A549 (cell line): ENCODE data around the gene CAMTA1.
"Not testable (repeated sequence)": the region's sequence is repeated elsewhere in the genome, so short reads cannot be mapped to it uniquely, and the experiment has no call there.

ENCODE experiments used
- BHLHE40 ChIP-seq: IDR thresholded peaks from 2 replicates; pipeline ENCODE4 v1.6.1; 2012; ENCODE audit warnings: low read depth, low read length, inconsistent platforms
- CEBPB ChIP-seq, 2 experiments: fragments of >200 bp in 1 of 2; sonication (Bioruptor Twin) in 1 of 2; formaldehyde crosslinking in 1 of 2; IDR thresholded peaks; 2 replicates each; pipeline ENCODE4 v1.6.1; 2012 to 2016
- CTCF ChIP-seq: fragments of >200 bp; sonication (Bioruptor Twin); formaldehyde crosslinking; IDR thresholded peaks from 3 replicates; pipeline ENCODE4 v1.5.1; 2016
- FOSL2 ChIP-seq, 2 experiments: fragments of 450-650 bp in 1 of 2; fragments of >200 bp in 1 of 2; sonication (Bioruptor Twin) in 1 of 2; formaldehyde crosslinking; IDR thresholded peaks; 2 replicates each; pipeline versions ENCODE4 v1.5.0 to v1.6.1; 2016 to 2020; ENCODE audit warnings: mild to moderate bottlenecking in 1 of 2, moderate library complexity in 1 of 2
- MAX ChIP-seq: IDR thresholded peaks from 2 replicates; pipeline ENCODE4 v1.6.1; 2012
- NR3C1 ChIP-seq: fragments of >200 bp; sonication (Bioruptor Twin); formaldehyde crosslinking; IDR thresholded peaks from 3 replicates; pipeline ENCODE4 v1.6.1; 2017
- POLR2A ChIP-seq: IDR thresholded peaks from 2 replicates; pipeline ENCODE4 v1.6.1; 2012; ENCODE audit warnings: mild to moderate bottlenecking, low read length
- RAD21 ChIP-seq, 2 experiments: fragments of >200 bp in 1 of 2; sonication (Bioruptor Twin) in 1 of 2; formaldehyde crosslinking in 1 of 2; IDR thresholded peaks in 1 of 2; conservative IDR thresholded peaks in 1 of 2; 2 replicates in 1 of 2; 3 replicates in 1 of 2; pipeline ENCODE4 v1.6.1; 2012 to 2018; ENCODE audit warnings: inconsistent platforms in 1 of 2
- RCOR1 ChIP-seq: fragments of 150-350 bp; IDR thresholded peaks from 2 replicates; pipeline ENCODE4 v1.6.1; 2014; ENCODE audit warnings: antibody characterized with exemption, low read length, low read depth
- REST ChIP-seq: fragments of 200-600 bp; sonication (generic); IDR thresholded peaks from 2 replicates; pipeline ENCODE4 v1.6.1; 2016; ENCODE audit warnings: antibody characterized with exemption, mild to moderate bottlenecking, moderate library complexity
- SMC3 ChIP-seq: fragments of >200 bp; sonication (Bioruptor Twin); formaldehyde crosslinking; IDR thresholded peaks from 3 replicates; pipeline ENCODE4 v1.6.1; 2018; ENCODE audit warnings: inconsistent platforms
- SREBF2 ChIP-seq: fragments of 450-650 bp; IDR thresholded peaks from 2 replicates; pipeline ENCODE4 v1.6.1; 2014; ENCODE audit warnings: mild to moderate bottlenecking, moderate library complexity
- TP53 ChIP-seq: fragments of 250-450 bp; sonication (Bioruptor Pico); IDR thresholded peaks from 2 replicates; pipeline ENCODE4 v1.5.0; 2021; ENCODE audit warnings: mild to moderate bottlenecking, moderate library complexity
- TF ChIP-seq, protein P1 (sequence below): fragments of >200 bp; sonication (Bioruptor Twin); formaldehyde crosslinking; IDR thresholded peaks from 3 replicates; pipeline ENCODE4 v1.6.1; 2016

DNA sequence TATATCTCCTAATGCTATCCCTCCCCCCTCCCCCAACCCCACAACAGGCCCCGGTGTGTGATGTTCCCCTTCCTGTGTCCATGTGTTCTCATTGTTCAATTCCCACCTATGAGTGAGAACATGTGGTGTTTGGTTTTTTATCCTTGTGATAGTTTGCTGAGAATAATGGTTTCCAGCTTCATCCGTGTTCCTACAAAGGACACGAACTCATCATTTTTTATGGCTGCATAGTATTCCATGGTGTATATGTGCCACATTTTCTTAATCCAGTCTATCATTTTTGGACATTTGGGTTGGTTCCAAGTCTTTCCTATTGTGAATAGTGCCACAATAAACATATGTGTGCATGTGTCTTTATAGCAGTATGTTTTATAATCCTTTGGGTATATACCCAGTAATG lies 812.8 kb downstream of the CAMTA1 start:
- not testable (repeated sequence) for TF ChIP-seq CTCF; POLR2A; FOSL2 (IDR thresholded peaks at IDR 0.05); FOSL2 (CRISPR knock-in tag; IDR thresholded peaks at IDR 0.05); MAX; SMC3; BHLHE40; CEBPB (IDR thresholded peaks at IDR 0.05); RAD21 (conservative IDR thresholded peaks at IDR 0.05 in 1 of 2, IDR thresholded peaks at IDR 0.05 in 1 of 2); TP53 (CRISPR knock-in tag); SREBF2; NR3C1; REST; RCOR1
- TF ChIP-seq, protein P1, sequence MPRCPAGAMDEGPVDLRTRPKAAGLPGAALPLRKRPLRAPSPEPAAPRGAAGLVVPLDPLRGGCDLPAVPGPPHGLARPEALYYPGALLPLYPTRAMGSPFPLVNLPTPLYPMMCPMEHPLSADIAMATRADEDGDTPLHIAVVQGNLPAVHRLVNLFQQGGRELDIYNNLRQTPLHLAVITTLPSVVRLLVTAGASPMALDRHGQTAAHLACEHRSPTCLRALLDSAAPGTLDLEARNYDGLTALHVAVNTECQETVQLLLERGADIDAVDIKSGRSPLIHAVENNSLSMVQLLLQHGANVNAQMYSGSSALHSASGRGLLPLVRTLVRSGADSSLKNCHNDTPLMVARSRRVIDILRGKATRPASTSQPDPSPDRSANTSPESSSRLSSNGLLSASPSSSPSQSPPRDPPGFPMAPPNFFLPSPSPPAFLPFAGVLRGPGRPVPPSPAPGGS: not testable (repeated sequence)
